ENCODE data around the gene SLC19A1. TPM values are rescaled to one million over a fixed set of nuclear protein-coding genes. Genes with fewer than 3 reads are reported as not detected.

The SLC19A1 gene
- total RNA-seq: 10 to 100 TPM; 53.2 to 60.2 TPM

DNA sequence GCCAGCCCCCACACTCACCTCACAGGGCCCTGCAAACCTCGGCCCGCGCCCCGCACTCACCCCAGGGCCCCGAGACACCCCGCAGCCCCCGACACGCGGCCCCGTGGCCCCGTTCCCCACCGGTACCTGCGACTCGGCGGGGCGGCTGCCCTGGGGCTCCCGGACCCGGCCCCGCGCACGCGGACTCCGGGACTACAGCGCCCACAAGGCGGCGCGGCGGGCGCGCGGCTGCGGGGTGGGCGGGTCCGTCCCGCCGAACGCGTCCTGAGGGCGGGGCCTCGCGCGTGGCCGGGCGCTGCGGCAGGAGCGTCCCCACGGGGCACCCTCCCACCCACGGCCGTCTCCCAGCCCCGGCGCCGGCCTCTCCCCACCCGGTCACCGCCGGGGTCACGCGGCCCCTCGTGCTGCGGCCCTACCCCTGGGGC, at the start of gene SLC19A1:
SLC19A1 (minus strand) TSS at position 199 of the 425 bp plus-strand sequence. CDS start 4,481 bp downstream, outside the sequence.
- H3K4me3 Mint-ChIP-seq: peak within 1 kb of the TSS; percentile 69
- H3K27me3 Mint-ChIP-seq: no peaks in the 10 kb centered on the region
- no peaks in the 10 kb centered on the region for H3K36me3 Mint-ChIP-seq
- DNase-seq (peak; percentile 82), ATAC-seq (peak; percentile 88)
- no peaks in the 10 kb centered on the region for H3K9me3 Mint-ChIP-seq (ENCODE audit: low read depth)
- H3K4me1 Mint-ChIP-seq: peaks cover 11% of the 10 kb centered on the region
- CTCF ChIA-PET: no interaction called here
- H3K27ac Mint-ChIP-seq: peak within 1 kb of the TSS; percentile 77

DNA sequence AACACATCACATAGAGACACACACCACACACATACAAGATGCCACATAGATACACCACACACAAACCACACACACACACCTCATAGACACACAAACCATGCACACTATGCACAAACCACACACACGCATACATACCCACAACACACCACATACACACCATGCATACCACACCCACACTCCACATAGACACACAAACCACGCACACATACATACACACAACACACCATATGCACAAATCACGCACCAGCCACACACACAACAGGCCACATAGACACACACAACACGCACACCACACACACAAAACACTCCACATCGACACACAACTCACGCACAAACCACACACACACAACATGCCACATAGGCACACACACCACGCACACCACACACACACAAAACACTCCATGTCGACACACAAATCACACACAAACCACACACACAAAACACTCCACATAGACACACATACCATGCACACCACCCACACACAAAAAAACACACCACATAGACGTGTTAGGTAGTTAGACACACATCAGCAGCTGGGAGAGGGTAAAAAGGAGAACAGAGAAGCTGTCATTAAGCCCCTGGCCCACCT, 49.5 kb upstream of the SLC19A1 start:
- peaks cover 21% of the 10 kb centered on the region for H3K27me3 Mint-ChIP-seq
- no peak overlapping the region for H3K4me3 Mint-ChIP-seq
- no peak overlapping the region for H3K27ac Mint-ChIP-seq
- peaks cover 10% of the 10 kb centered on the region for H3K4me1 Mint-ChIP-seq
- peaks cover 9% of the 10 kb centered on the region for H3K9me3 Mint-ChIP-seq (ENCODE audit: low read depth)
- H3K36me3 Mint-ChIP-seq: peaks cover 10% of the 10 kb centered on the region
- CTCF ChIA-PET: interaction anchor here (0.6 to 1.5 kb wide), 10 partner anchors 34 to 382 kb away, joined by 3 to 16 read pairs (median 3); no protein-coding TSS in a partner anchor
- no peak for ATAC-seq
- DNase-seq: no peak

DNA sequence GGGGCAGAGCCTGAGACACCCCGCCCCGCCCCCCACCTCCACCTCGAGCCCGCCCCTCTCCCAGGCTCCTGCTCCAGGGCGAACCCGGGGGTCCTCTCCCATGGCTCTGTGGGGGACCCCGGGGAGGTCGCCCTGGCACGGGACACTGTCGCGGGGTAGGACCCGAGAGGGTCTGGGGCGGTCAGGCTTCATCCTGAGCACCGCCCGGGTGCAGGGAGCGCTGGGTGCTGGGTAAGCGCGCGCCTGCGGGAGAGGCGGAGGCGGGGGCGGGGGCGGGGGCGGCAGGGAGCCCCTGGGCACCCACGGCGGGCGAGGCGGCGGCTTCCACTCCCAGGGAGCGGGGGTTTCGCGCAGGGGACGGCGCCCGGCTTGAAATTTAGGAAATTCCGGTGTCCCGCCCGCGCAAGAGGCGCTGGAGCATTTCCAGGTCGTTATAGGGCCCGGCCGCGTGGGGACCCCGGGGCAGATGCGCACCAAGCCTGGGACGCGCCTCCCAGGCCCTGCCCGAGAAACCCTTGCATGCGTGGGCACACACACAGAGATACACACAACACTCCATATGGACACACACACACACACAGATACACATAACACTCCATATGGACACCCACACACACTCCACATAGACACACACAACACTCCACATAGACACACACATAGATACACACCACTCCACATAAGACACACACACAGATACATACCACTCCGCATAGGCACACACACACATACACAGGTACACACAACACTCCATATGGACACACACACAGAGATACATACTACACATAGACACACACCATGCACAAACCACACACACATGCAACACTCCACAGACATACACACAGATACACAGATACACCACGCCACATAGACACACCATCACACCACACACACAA, 48.7 kb upstream of the SLC19A1 start:
- ATAC-seq: peak; percentile 69
- H3K4me3 Mint-ChIP-seq: no peak overlapping the region
- peaks cover 4% of the 10 kb centered on the region for H3K4me1 Mint-ChIP-seq
- H3K27me3 Mint-ChIP-seq: peaks cover 27% of the 10 kb centered on the region
- H3K9me3 Mint-ChIP-seq (ENCODE audit: low read depth): peaks cover 13% of the 10 kb centered on the region
- H3K27ac Mint-ChIP-seq: no peak overlapping the region
- peak; percentile 74 for DNase-seq
- CTCF ChIA-PET: interaction anchor here (1.3 kb wide), 1 partner anchor 35 kb away, joined by 7 read pairs; no protein-coding TSS in a partner anchor
- H3K36me3 Mint-ChIP-seq: peaks cover 14% of the 10 kb centered on the region

DNA sequence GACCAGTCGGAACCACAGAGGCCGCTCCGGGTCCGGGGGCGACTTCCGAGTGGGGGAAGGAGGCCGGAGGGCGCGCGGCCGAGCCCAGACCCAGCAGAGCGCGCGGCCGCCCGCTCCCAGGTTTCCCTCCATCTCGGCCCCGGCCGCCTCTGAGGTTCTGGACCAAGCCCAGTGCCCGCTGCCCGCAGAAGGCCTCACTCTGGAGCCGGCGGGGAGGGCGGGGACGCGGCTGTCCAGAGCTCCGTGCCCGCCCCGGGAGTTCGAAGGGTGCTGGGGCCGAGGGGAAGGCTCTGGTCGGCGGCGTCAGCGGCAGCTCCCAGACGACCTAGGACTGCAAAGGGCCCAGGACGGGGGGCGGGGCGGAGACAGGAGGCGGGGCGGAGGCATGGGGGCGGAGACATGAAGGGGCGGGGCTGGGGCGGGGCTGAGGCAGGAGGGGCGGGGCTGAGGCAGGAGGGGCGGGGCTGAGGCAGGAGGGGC, 48.0 kb upstream of the SLC19A1 start:
- Mint-ChIP-seq H3K36me3 (peaks cover 14% of the 10 kb centered on the region), H3K27me3 (peaks cover 27% of the 10 kb centered on the region), H3K9me3 (ENCODE audit: low read depth) (peaks cover 16% of the 10 kb centered on the region), H3K27ac (no peak overlapping the region), H3K4me1 (peaks cover 4% of the 10 kb centered on the region), H3K4me3 (no peak overlapping the region)
- ATAC-seq (peak; percentile 66), DNase-seq (peak; percentile 85)
- CTCF ChIA-PET: interaction anchor here (1.3 kb wide), 1 partner anchor 34 kb away, joined by 7 read pairs; no protein-coding TSS in a partner anchor

DNA sequence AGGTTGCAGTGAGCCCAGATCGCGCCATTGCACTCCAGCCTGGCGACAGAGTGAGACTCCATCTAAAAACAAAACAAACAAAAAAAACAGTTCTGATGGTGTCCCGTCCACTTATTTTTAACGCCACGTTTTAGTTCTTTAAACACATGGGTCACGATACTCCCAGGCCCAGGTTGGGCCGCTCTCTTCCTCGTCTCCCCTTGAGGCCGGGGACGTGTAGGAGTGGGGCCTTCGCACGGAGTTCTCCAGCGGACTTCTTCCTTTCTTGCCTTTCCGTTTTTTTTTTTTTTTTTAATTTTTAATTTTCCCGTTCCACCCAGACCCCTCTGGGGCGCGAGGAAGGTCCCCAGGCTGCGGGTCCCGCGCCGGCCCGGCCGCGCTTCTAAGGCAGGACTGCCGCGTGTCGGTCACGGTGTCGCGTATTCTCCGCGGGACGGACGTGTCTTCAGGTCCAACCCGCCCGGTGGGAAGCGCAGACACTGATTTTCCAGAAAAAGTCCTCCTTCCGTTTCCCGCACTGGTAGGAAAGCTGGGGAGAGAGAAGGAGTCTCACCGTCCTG, 47.5 kb upstream of the SLC19A1 start:
- ATAC-seq (no peak), DNase-seq (no peak)
- CTCF ChIA-PET: interaction anchor here (1.3 kb wide), 1 partner anchor 34 kb away, joined by 7 read pairs; no protein-coding TSS in a partner anchor
- peaks cover 27% of the 10 kb centered on the region for H3K27me3 Mint-ChIP-seq
- no peak overlapping the region for H3K4me3 Mint-ChIP-seq
- peaks cover 16% of the 10 kb centered on the region for H3K9me3 Mint-ChIP-seq (ENCODE audit: low read depth)
- H3K27ac Mint-ChIP-seq: no peak overlapping the region
- peaks cover 14% of the 10 kb centered on the region for H3K36me3 Mint-ChIP-seq
- H3K4me1 Mint-ChIP-seq: peaks cover 2% of the 10 kb centered on the region

DNA sequence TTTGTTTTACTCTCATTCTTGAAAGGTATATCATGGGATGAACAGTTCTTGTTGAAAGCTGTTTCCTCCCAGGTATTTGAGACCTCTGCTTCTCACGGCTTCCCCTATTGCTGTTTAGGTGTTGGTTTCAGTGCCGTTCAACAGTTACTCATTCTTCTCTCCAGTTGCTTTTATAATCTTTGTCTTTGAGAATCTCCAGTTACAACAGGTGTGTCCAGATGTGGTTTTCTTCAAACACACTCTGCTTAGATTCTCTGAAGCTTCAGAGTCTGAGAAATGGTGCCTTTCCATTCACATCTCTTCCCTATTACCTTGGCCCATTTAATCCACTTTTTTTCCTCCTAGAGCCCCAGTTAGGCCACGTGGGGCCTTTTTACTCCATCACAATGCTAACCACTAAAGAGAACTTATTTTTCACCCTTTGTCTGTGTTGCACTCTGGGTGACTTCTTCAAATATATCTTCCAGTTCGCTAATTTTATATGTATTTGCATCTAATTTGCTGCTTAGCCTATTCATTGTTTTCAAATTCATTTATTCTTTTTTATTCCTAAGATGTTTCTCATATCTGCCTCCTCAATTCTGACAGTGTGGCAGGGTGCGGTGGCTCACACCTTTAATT, 46.7 kb upstream of the SLC19A1 start:
- Mint-ChIP-seq H3K27ac (no peak overlapping the region), H3K27me3 (peaks cover 30% of the 10 kb centered on the region), H3K36me3 (peaks cover 14% of the 10 kb centered on the region), H3K9me3 (ENCODE audit: low read depth) (peaks cover 16% of the 10 kb centered on the region), H3K4me1 (peaks cover 2% of the 10 kb centered on the region), H3K4me3 (no peak overlapping the region)
- no peak for DNase-seq
- ATAC-seq: no peak
- CTCF ChIA-PET: no interaction called here

DNA sequence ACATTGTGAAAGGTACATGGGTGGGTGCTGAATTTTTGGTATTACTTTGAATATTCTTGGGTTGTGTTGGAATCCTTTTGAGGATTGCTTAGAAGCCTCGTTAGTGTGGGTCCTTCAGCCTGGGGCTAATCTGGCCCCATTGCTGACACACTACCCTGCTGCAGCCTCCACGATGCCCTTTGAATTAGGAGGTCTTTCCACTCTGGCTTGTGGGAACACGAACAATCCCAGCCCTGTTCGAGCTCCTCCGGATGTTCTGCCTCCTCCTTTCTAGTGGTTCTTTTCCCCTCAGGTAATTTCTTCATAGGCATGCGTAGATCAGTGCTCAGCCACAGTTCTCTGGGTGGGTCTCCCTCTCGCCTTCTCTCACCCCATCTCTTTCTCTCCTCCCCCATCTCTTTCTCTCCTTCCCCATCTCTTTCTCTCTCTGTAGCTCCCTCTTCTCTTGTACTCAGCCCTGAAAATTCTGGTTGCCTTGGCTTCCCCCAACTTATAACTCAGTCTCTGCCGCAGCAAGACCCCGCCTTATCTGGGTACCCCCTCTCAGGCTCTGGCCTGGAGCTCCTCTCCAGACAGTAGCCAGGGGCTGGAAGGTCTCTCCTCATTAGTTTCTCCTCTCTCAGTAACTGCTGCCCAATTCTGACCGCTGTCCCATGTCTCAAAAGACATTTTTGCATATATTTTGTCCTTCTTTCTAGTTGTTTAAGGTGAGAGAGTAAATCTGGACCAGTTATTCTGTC, 46.0 kb upstream of the SLC19A1 start:
- peaks cover 2% of the 10 kb centered on the region for H3K4me1 Mint-ChIP-seq
- CTCF ChIA-PET: interaction anchor here (1.0 kb wide), 1 partner anchor 8 kb away, joined by 3 read pairs; no protein-coding TSS in a partner anchor
- H3K27ac Mint-ChIP-seq: no peak overlapping the region
- peaks cover 30% of the 10 kb centered on the region for H3K27me3 Mint-ChIP-seq
- DNase-seq (no peak), ATAC-seq (no peak)
- H3K9me3 Mint-ChIP-seq (ENCODE audit: low read depth): peaks cover 16% of the 10 kb centered on the region
- H3K36me3 Mint-ChIP-seq: peaks cover 14% of the 10 kb centered on the region
- H3K4me3 Mint-ChIP-seq: no peak overlapping the region

DNA sequence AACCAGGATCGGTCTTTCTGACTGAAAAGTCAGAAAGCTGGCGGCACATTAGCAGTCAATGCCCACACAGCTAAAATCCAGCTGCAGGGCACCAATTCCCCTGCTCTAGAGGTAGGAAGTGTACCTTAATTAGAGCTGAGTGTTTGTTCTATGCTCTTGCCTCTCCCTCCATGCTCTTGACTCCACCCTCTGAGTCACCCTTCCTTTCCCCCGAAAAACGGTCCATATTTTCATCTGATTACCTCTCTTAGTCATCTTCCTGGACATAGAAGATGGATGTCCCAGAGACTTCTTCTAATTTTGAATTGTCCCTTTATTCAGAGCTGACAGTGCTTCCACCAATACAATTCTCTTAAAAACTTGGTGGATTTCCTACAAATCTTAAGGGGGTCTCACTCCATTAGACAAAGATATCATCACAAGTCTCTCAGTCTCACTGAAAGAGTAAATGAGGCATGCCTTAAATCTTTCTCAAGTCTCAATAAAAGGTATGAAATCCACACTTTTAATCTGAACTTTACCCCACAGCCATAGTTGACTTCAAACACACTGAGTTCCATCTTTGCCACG, 44.1 kb upstream of the SLC19A1 start:
- Mint-ChIP-seq H3K36me3 (peaks cover 14% of the 10 kb centered on the region), H3K27me3 (peaks cover 33% of the 10 kb centered on the region), H3K27ac (no peak overlapping the region), H3K9me3 (ENCODE audit: low read depth) (peaks cover 16% of the 10 kb centered on the region), H3K4me3 (no peak overlapping the region), H3K4me1 (peaks cover 2% of the 10 kb centered on the region)
- CTCF ChIA-PET: no interaction called here
- ATAC-seq: no peak
- DNase-seq: no peak

DNA sequence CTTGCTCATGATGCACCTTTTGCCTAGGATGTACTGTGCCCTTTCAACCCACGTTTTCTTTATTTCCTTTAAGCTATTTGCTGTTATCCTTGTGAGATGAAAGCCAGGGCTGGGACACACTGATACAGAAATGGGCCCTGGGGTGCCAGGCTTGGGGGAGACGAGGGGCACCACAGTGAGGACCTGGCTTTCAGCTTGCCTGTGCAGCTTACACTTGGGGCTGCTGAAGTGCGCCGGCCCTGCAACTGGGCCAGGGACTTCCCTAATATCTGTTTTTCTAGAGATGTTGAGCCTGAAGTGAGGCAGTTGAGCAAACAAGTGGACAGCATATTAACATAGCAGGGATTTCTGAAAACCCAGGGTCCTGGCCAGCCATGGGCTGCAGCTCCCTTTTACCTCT, 42.5 kb upstream of the SLC19A1 start:
- Mint-ChIP-seq H3K9me3 (ENCODE audit: low read depth) (peaks cover 16% of the 10 kb centered on the region), H3K27ac (no peak overlapping the region), H3K4me3 (no peak overlapping the region), H3K36me3 (peaks cover 14% of the 10 kb centered on the region), H3K27me3 (peaks cover 33% of the 10 kb centered on the region), H3K4me1 (peaks cover 2% of the 10 kb centered on the region)
- ATAC-seq: no peak
- CTCF ChIA-PET: interaction anchor here (0.9 to 1.1 kb wide), 3 partner anchors 10 to 29 kb away, joined by 3 read pairs; no protein-coding TSS in a partner anchor
- DNase-seq: no peak

DNA sequence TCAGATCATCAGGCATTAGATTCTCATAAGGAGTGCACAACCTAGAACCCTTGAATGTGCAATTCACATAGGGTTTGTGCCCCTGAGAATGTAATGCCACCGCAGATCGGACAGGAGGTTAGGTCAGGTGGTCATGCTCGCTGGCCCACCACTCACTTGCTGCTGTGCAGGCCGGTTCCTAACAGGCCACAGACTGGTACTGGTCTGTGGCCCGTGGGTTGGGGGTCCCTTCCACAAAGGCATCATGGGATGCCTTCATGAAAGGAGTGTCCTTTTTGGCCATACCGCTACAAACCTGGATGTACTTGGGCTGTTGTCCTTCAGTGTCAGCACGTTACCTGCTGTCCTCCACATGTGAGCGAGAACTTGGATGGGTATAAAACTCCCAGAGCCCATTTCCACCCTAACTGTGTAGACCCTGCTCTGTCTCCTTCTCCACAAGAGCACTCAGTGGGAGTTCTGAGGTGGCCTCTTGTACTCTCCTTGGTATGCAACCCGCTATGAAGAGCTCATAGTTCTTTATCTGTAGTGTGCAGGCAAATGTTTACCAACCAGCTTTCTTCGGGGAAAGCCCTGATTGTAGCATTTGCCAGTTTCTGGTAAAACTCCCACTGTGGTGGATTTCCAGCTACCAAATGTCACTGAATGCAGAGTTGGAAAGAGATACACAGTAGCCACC, 41.7 kb upstream of the SLC19A1 start:
- ATAC-seq (no peak), DNase-seq (no peak)
- peaks cover under 1% of the 10 kb centered on the region for H3K4me1 Mint-ChIP-seq
- H3K4me3 Mint-ChIP-seq: no peak overlapping the region
- CTCF ChIA-PET: interaction anchor here (0.9 to 1.1 kb wide), 2 partner anchors 9 to 11 kb away, joined by 3 read pairs; no protein-coding TSS in a partner anchor
- H3K27ac Mint-ChIP-seq: no peak overlapping the region
- peaks cover 16% of the 10 kb centered on the region for H3K9me3 Mint-ChIP-seq (ENCODE audit: low read depth)
- peaks cover 28% of the 10 kb centered on the region for H3K27me3 Mint-ChIP-seq
- H3K36me3 Mint-ChIP-seq: peaks cover 14% of the 10 kb centered on the region

DNA sequence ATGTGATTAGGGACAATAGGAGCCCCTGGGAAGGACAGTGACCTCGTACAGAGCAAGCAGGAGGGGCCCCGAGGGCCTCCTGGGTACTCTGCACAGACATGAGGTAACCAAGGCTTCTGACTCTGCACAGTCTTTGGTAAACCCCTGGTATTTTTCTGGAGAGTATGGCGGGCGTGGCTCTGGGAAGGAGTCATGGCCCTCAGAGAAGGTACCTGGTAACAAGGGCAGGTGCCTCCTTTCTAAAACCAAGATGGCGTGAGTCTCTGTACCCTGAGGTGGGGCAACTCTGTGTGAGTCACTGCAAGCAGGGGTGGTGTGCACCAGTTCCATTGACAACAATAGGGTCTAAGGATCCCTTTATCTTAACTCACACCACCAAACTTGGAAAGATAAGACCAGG, 39.9 kb upstream of the SLC19A1 start:
- no peak overlapping the region for H3K27ac Mint-ChIP-seq
- no peak for ATAC-seq

DNA sequence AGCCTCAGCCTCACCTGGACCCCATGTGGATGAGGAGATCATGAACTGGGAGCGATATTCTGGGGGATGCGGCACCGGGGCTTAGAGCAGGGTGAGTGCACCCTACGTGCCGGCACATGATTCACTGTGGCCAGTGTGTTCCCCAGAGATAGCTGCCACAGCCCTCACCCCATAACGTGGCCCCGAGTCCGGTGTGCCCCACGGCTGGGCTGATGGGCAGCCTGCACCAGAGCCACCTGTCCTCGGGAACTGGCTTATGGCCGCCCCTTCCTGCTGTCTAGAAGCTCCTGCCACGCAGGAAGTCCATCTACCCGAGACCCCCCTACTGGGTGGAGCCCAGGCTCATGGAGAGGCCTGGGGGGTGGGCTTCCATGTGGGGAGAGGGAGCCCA, 39.1 kb upstream of the SLC19A1 start:
- Mint-ChIP-seq H3K4me3 (no peak overlapping the region), H3K4me1 (no peaks in the 10 kb centered on the region), H3K36me3 (peaks cover under 1% of the 10 kb centered on the region), H3K27me3 (peaks cover 7% of the 10 kb centered on the region), H3K27ac (no peak overlapping the region), H3K9me3 (ENCODE audit: low read depth) (peaks cover 6% of the 10 kb centered on the region)
- no peak for ATAC-seq
- no peak for DNase-seq
- CTCF ChIA-PET: no interaction called here

More for the DNA sequence above, 39.9 kb upstream of the SLC19A1 start:
- Mint-ChIP-seq H3K4me1 (no peaks in the 10 kb centered on the region), H3K36me3 (peaks cover 7% of the 10 kb centered on the region), H3K27me3 (peaks cover 14% of the 10 kb centered on the region), H3K4me3 (no peak overlapping the region), H3K9me3 (ENCODE audit: low read depth) (peaks cover 10% of the 10 kb centered on the region)
- CTCF ChIA-PET: no interaction called here
- DNase-seq: no peak
